Psoas muscle (tissue), 8 donors: ENCODE results near the gene COX10. TPM values are rescaled to one million over a fixed set of nuclear protein-coding genes. Genes with fewer than 3 reads are reported as not detected.

Experiments
- ATAC-seq, 4 donors: fragments of 200-7000 bp; cut with Tn5 transposase; one replicate each; pipeline ENCODE4 v1.9.1; 2020; ENCODE audit warnings: moderate library complexity in 3 of 4, mild to moderate bottlenecking in 2 of 4
- DNase-seq, 2 donors: peaks; one replicate each; pipeline ENCODE4 v3.0.0-alpha.2; 2020
- H3K27ac ChIP-seq: fragments of 200-600 bp; one replicate; pipeline ENCODE4 v1.8.0; 2022
- H3K27me3 ChIP-seq, 3 donors: fragments of 200-600 bp in 1 of 3; one replicate each; pipeline versions ENCODE4 v1.6.1 to v1.8.0; 2013 to 2022; ENCODE audit warnings: low read length in 2 of 3, mild to moderate bottlenecking in 2 of 3, moderate library complexity in 1 of 3; ENCODE audit not compliant: insufficient read depth in 3 of 3
- H3K36me3 ChIP-seq, 2 donors: fragments of 200-600 bp in 1 of 2; one replicate each; pipeline versions ENCODE4 v1.6.1 to v1.8.0; 2013 to 2022; ENCODE audit warnings: low read depth in 1 of 2, mild to moderate bottlenecking in 1 of 2, moderate library complexity in 1 of 2; ENCODE audit not compliant: insufficient read depth in 1 of 2
- H3K4me1 ChIP-seq: fragments of 200-600 bp; one replicate; pipeline ENCODE4 v1.8.0; 2022
- H3K4me3 ChIP-seq: fragments of 200-600 bp; one replicate; pipeline ENCODE4 v1.8.0; 2022; ENCODE audit warnings: mild to moderate bottlenecking
- H3K9me3 ChIP-seq: fragments of 200-600 bp; one replicate; pipeline ENCODE4 v1.8.0; 2022
- CTCF ChIP-seq: fragments of 200-600 bp; IDR thresholded peaks from one replicate; pipeline ENCODE4 v1.8.0; 2022; ENCODE audit warnings: antibody characterized with exemption
- WGBS, 3 donors: extraction: QIAGEN DNeasy Blood & Tissue Kit; methylation state at CpG; one replicate each; pipeline versions ENCODE4 v1.1.6 to v1.1.7; 2013; 5-methylcytosine and 5-hydroxymethylcytosine counted together
- intact Hi-C, 2 donors: fragments of 100-400 bp; cut with DNase I; formaldehyde crosslinking; loops; one replicate each; pipeline versions ENCODE4 v1.11.0 to v1.14.2; 2022
- polyA plus RNA-seq, 3 donors: library from polyadenylated mRNA; stranded (reverse); fragments of 200-250 nt; gene quantifications; one replicate each; pipeline ENCODE4 v1.2.3, GENCODE V29; 2013
- total RNA-seq, 4 donors: library from RNA; stranded (reverse); fragmentation: NEBNext Ultra II Directional in 2 of 4; extraction: Animal tissue kit (Norgen Biotek cat#: 25700) in 2 of 4; gene quantifications; one replicate each; pipeline versions ENCODE4 v1.2.1 to v1.2.4, GENCODE V29; 2021 to 2023
- donor health status: healthy with polysubstance abuse.
- donor health status: DM: no; HTN: no; CAD: no; lungs with moderate emphysema.
- donor health status: Bipolar disorder and iron deficiency.
- donor health status: healthy.
- donor health status: DM: yes; HTN: yes; CAD: no.
- donor health status: DM: no; HTN: no; CAD: no.
- donor health status: DM: no; HTN: no; CAD: no.
- donor health status: DM: yes; HTN: yes; CAD: no.

COX10 gene
- total and polyA plus RNA-seq, 7 donors = 31.5 to 77.1 (median 60.5) TPM

- intact Hi-C loops = no loop called here
- no peaks in the 10 kb centered on the region for H3K4me1 ChIP-seq
- no peak for TF ChIP-seq CTCF
- ATAC-seq (no peak), DNase-seq (no peak)
- H3K36me3 ChIP-seq = no peaks in the 10 kb centered on the region
- H3K27ac ChIP-seq = no peak overlapping the region
- WGBS, 3 donors = 81 to 85% (median 83%) methylated on average over 1 of the region's 1 CpG
- no peaks in the 10 kb centered on the region for H3K9me3 ChIP-seq
- no peak overlapping the region for H3K4me3 ChIP-seq
- H3K27me3 ChIP-seq = no peaks in the 10 kb centered on the region
These were observed 175.7 kb downstream of the COX10 start for GRCh38 chr17:14245002-14245401.

- no peak overlapping the region for H3K27ac ChIP-seq
- no peaks in the 10 kb centered on the region for H3K36me3 ChIP-seq
- H3K4me1 ChIP-seq = no peaks in the 10 kb centered on the region
- DNase-seq (no peak), ATAC-seq (no peak)
- no peak overlapping the region for H3K4me3 ChIP-seq
- intact Hi-C loops = no loop called here
- WGBS, 3 donors = 88 to 93% (median 91%) methylated on average over 3 of the region's 3 CpGs
- no peak for TF ChIP-seq CTCF
- H3K27me3 ChIP-seq = no peaks in the 10 kb centered on the region
- no peaks in the 10 kb centered on the region for H3K9me3 ChIP-seq
These were observed 176.3 kb downstream of the COX10 start for GRCh38 chr17:14245629-14246028.

Other genes with a start within 250 kb of the COX10 start
- not detected for gene CDRT15, start 167.4 kb downstream of the COX10 start, total RNA-seq
- gene CDRT15, start 167.4 kb downstream of the COX10 start, polyA plus RNA-seq = not detected
- gene HS3ST3B1, start 231.6 kb downstream of the COX10 start, total RNA-seq = 1 to 10 TPM in 2 of 4 donors, under 1 TPM in 2; 0.63 to 1.5 (median 0.86) TPM
- gene HS3ST3B1, start 231.6 kb downstream of the COX10 start, polyA plus RNA-seq = 1 to 10 TPM in 1 of 3 donors, under 1 TPM in 2; 0.23 to 1.6 (median 0.49) TPM